Right ventricle myocardium inferior (tissue), 1 donor: ENCODE data around the gene PODNL1. TPM values are rescaled to one million over a fixed set of nuclear protein-coding genes. Genes with fewer than 3 reads are reported as not detected.

Source experiments
- ATAC-seq: fragments of 200-7000 bp; cut with Tn5 transposase; one replicate; pipeline ENCODE4 v1.9.1; 2020; ENCODE audit warnings: mild to moderate bottlenecking, moderate library complexity
- DNase-seq: peaks from one replicate; pipeline ENCODE4 v3.0.0; 2021; ENCODE audit errors: missing footprints
- intact Hi-C: fragments of 100-400 bp; cut with DNase I; formaldehyde crosslinking; loops from one replicate; pipeline ENCODE4 v1.11.0; 2022
- total RNA-seq: library from RNA; stranded (reverse); fragmentation: NEBNext Ultra II Directional; extraction: Animal tissue kit (Norgen Biotek cat#: 25700); gene quantifications from one replicate; pipeline ENCODE4 v1.2.1, GENCODE V29; 2021
- donor health status: DM: no; HTN: yes; CAD: no; lungs with severe emphysema.

PODNL1 gene
- total RNA-seq, 1 donor from 2014 or later = 2.5 TPM

DNA sequence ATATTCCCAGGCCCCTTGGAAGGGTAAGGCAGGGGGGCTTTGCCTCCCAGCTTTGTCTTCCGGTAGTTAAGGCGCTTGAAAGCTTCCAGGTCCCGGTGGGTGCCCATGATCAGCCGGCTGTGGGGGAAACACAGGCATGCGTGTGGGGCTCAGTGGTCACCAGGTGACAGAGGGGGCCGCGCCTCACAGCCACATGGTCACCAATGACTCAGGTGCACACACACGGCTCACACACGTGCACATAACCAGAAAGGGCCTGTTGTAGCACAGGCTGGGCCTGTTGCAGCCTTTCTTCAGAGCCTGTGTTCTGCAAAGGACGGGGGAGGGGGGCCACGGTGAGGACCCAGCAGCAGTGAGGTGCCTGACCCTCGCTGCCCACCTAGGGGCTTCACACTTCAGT is 55.4 kb downstream of the PODNL1 start:
- no peak for DNase-seq
- no peak for ATAC-seq
- intact Hi-C loops = no loop called here

- DNase-seq = no peak
These were observed 55.8 kb downstream of the PODNL1 start for GRCh38 chr19:13882419-13882795.

GRCh38 chr19:13881692-13882418 is 56.4 kb downstream of the PODNL1 start:
- intact Hi-C loops = loop anchor here (2.0 kb wide), 1 partner anchor 161 kb away; no protein-coding TSS in a partner anchor
- ATAC-seq (no peak), DNase-seq (no peak)

More at GRCh38 chr19:13882419-13882795, 55.8 kb downstream of the PODNL1 start:
- ATAC-seq = no peak
- intact Hi-C loops = no loop called here

- intact Hi-C loops = loop anchor here (2.0 kb wide), 1 partner anchor 162 kb away; no protein-coding TSS in a partner anchor
- ATAC-seq (no peak), DNase-seq (no peak)
These were observed 56.9 kb downstream of the PODNL1 start for GRCh38 chr19:13881251-13881691.

Other genes with a start within 250 kb of the PODNL1 start
- gene MRI1, start 173.9 kb downstream of the PODNL1 start, total RNA-seq = 13.0 TPM
- 89.9 TPM for gene C19orf53, start 164.0 kb downstream of the PODNL1 start, total RNA-seq
- gene ZSWIM4, start 143.0 kb downstream of the PODNL1 start, total RNA-seq = 2.1 TPM
- 0.68 TPM for gene NANOS3, start 61.3 kb downstream of the PODNL1 start, total RNA-seq
- gene BRME1, start 32.3 kb downstream of the PODNL1 start, total RNA-seq = 0.76 TPM
- gene CC2D1A, start 32.2 kb downstream of the PODNL1 start, total RNA-seq = 18.7 TPM
- 18.0 TPM for gene DCAF15, start 14.1 kb upstream of the PODNL1 start, total RNA-seq
- 15.4 TPM for gene RFX1, start 67.9 kb upstream of the PODNL1 start, total RNA-seq
- gene RLN3, start 89.7 kb upstream of the PODNL1 start, total RNA-seq = not detected
- 5.6 TPM for gene IL27RA, start 93.3 kb upstream of the PODNL1 start, total RNA-seq
- gene PALM3, start 123.7 kb upstream of the PODNL1 start, total RNA-seq = 0.41 TPM
- gene MISP3, start 134.4 kb upstream of the PODNL1 start, total RNA-seq = 7.3 TPM
- not detected for gene C19orf67, start 147.4 kb upstream of the PODNL1 start, total RNA-seq
- 60.2 TPM for gene SAMD1, start 152.3 kb upstream of the PODNL1 start, total RNA-seq
- 494 TPM for gene PRKACA, start 179.3 kb upstream of the PODNL1 start, total RNA-seq
- gene ASF1B, start 198.2 kb upstream of the PODNL1 start, total RNA-seq = 2.0 TPM